GM10847 (cell line): Measurements from ENCODE around the gene OR4N5.

Source experiments
- POLR2A ChIP-seq: IDR thresholded peaks from 2 replicates; pipeline ENCODE4 v1.6.1; 2011; ENCODE audit not compliant: insufficient read length; ENCODE audit errors: extremely low read depth

OR4N5 gene

GRCh38 chr14:20138520-20138919 lies at the start of gene OR4N5:
OR4N5 (plus strand) TSS chr14:20138820; CDS start chr14:20143736, 4,916 bp downstream.
- no peak for TF ChIP-seq POLR2A

GRCh38 chr14:20092050-20092449 lies 46.6 kb upstream of the OR4N5 start:
- no peak for TF ChIP-seq POLR2A

- TF ChIP-seq POLR2A: no peak
Measured at GRCh38 chr14:20093442-20093841, 45.2 kb upstream of the OR4N5 start.

GRCh38 chr14:20110438-20110837 lies 28.2 kb upstream of the OR4N5 start, which contains the start of gene OR4K17:
OR4K17 (plus strand) TSS chr14:20110739; CDS start chr14:20117500, 6,761 bp downstream.
- no peak for TF ChIP-seq POLR2A

- no peak for TF ChIP-seq POLR2A
Measured at GRCh38 chr14:20112321-20112720, 26.3 kb upstream of the OR4N5 start.

- TF ChIP-seq POLR2A: no peak
Measured at GRCh38 chr14:20116748-20117147, 21.9 kb upstream of the OR4N5 start.

- no peak for TF ChIP-seq POLR2A
Measured at GRCh38 chr14:20118795-20119194, 19.8 kb upstream of the OR4N5 start.

- no peak for TF ChIP-seq POLR2A
Measured at GRCh38 chr14:20143911-20144310, 5.3 kb downstream of the OR4N5 start.

- no peak for TF ChIP-seq POLR2A
Measured at GRCh38 chr14:20144820-20145219, 6.2 kb downstream of the OR4N5 start.

GRCh38 chr14:20164462-20164861 lies 25.8 kb downstream of the OR4N5 start:
- TF ChIP-seq POLR2A: no peak

GRCh38 chr14:20167091-20167490 lies 28.5 kb downstream of the OR4N5 start:
- no peak for TF ChIP-seq POLR2A

GRCh38 chr14:20176330-20176729 lies 37.7 kb downstream of the OR4N5 start:
- TF ChIP-seq POLR2A: no peak

GRCh38 chr14:20177433-20177974 lies 38.9 kb downstream of the OR4N5 start:
- no peak for TF ChIP-seq POLR2A

- TF ChIP-seq POLR2A: no peak
Measured at GRCh38 chr14:20179218-20179617, 40.6 kb downstream of the OR4N5 start.

GRCh38 chr14:20179880-20180279 lies 41.3 kb downstream of the OR4N5 start:
- TF ChIP-seq POLR2A: no peak

- TF ChIP-seq POLR2A: no peak
Measured at GRCh38 chr14:20180486-20180885, 41.9 kb downstream of the OR4N5 start.

GRCh38 chr14:20184181-20184580 lies 45.6 kb downstream of the OR4N5 start:
- TF ChIP-seq POLR2A: no peak

GRCh38 chr14:20190596-20190995 lies 52.0 kb downstream of the OR4N5 start, which contains the start of gene OR11G2:
OR11G2 (plus strand) TSS chr14:20190896; CDS start chr14:20197438, 6,542 bp downstream.
- TF ChIP-seq POLR2A: no peak

- TF ChIP-seq POLR2A: no peak
Measured at GRCh38 chr14:20191396-20191795, 52.8 kb downstream of the OR4N5 start.
